Mucosa of rectum (tissue), 2 donors: ENCODE results near the gene WDR38.

Experiments
- H3K27ac ChIP-seq, 2 donors: one replicate each; pipeline ENCODE4 v1.7.0; 2013; ENCODE audit warnings: inconsistent platforms in 2 of 2, low read depth in 2 of 2, low read length in 2 of 2
- H3K27me3 ChIP-seq, 2 donors: one replicate each; pipeline ENCODE4 v1.7.0; 2013; ENCODE audit warnings: low read length in 2 of 2; ENCODE audit not compliant: control insufficient read depth in 2 of 2, insufficient read depth in 2 of 2
- H3K36me3 ChIP-seq, 2 donors: one replicate each; pipeline ENCODE4 v1.7.0; 2013; ENCODE audit warnings: low read length in 2 of 2; ENCODE audit not compliant: control insufficient read depth in 2 of 2, insufficient read depth in 2 of 2
- H3K4me1 ChIP-seq, 2 donors: one replicate each; pipeline ENCODE4 v1.7.0; 2013; ENCODE audit warnings: low read length in 2 of 2, mild to moderate bottlenecking in 1 of 2; ENCODE audit not compliant: control insufficient read depth in 2 of 2, insufficient read depth in 2 of 2
- H3K4me3 ChIP-seq, 2 donors: one replicate each; pipeline ENCODE4 v1.7.0; 2013; ENCODE audit warnings: low read length in 2 of 2
- H3K9ac ChIP-seq, 2 donors: one replicate each; pipeline ENCODE4 v1.7.0; 2013; ENCODE audit warnings: low read length in 2 of 2, low read depth in 1 of 2, mild to moderate bottlenecking in 1 of 2
- H3K9me3 ChIP-seq, 2 donors: one replicate each; pipeline ENCODE4 v1.7.0; 2013; ENCODE audit warnings: low read length in 2 of 2; ENCODE audit not compliant: control insufficient read depth in 2 of 2
- donor health status: healthy.
- donor health status: Normal muscosa, but diverticular disease.

Gene WDR38

DNA sequence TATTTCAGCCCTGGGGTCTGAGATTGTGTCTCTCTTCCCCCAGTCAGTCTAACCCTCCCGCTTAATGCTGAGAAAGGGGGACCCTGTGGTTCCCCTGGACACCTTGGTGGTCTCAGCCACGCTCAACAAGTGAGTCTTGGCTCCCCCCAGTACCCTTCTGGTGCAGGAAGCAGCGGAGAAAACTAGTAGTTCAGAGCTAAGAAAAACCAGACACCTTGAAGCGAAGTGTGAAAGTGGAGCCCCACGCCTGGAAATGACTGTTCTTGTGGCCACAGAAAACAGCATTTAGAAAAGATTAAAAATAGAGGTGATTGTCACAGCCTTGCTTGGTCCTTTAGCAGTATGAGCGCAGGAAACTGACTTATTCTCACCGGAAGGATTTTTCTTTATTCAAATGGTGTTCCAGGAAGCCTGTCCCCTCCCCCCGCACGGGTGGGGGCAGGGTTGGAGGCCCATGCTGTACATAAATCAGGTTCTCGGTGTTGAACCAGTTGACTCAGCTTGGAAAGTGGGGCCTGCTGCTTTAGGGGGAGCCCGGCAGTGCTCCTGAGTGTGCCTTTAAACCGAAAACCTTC lies 16.8 kb downstream of the WDR38 start:
- H3K4me3 ChIP-seq, result peak overlapping the region; percentile 88 to 94
- no peaks in the 10 kb centered on the region for H3K27me3 ChIP-seq
- peak overlapping the region; percentile 94 to 95 for H3K27ac ChIP-seq
- H3K4me1 ChIP-seq, result peaks cover 22 to 27% of the 10 kb centered on the region in 2 donors
- H3K36me3 ChIP-seq, result peaks cover 16 to 19% of the 10 kb centered on the region in 2 donors
- no peaks in the 10 kb centered on the region for H3K9me3 ChIP-seq
- peak overlapping the region; percentile 84 to 96 for H3K9ac ChIP-seq

DNA sequence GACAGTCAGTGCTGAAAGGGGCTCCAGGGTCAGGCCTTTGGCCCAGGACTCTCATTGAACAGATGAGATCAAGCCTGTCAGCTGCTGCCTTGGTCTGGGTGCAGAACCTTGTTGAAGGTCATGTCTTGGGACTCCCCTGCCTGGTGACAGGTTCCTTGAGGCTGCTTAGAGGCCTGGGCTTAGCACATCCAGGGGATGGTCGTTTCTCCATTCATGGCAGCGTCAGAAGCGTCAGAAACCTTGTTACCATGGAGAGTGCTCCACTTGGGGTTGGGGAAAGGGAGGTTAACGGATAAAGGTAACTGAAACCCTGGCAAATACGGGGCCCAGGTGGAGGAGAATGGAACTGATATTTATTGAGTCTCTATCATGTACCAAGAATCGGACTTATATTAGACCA lies 17.5 kb downstream of the WDR38 start:
- H3K27me3 ChIP-seq, result no peaks in the 10 kb centered on the region
- peak overlapping the region; percentile 34 to 95 for H3K27ac ChIP-seq
- H3K9ac ChIP-seq, result peak overlapping the region; percentile 84 to 96
- H3K4me3 ChIP-seq, result peak overlapping the region; percentile 88 to 94
- peaks cover 22 to 27% of the 10 kb centered on the region in 2 donors for H3K4me1 ChIP-seq
- peaks cover 22 to 26% of the 10 kb centered on the region in 2 donors for H3K36me3 ChIP-seq
- no peaks in the 10 kb centered on the region for H3K9me3 ChIP-seq

DNA sequence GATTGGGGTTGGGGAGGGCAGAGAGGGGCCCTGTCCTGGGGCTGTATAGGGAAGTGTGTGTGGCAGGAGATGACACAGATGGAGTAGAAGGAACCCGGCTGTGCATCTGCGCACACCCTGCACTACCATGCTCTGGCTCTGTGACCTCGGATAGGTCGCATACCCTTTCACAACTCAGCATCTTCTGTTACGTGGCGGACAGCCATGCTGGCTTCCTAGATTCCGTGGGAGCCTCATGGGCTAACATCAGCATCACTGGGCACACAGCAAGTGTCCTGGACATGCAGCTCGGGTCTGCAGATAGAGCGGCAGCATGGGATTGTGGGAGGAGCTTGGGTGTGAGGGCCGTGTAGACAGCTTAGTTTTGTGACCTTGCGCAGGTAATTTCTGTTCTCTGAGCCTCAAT lies 17.9 kb downstream of the WDR38 start:
- Histone ChIP-seq H3K4me1 (peaks cover 22 to 27% of the 10 kb centered on the region in 2 donors), H3K4me3 (peak overlapping the region; percentile 19 to 94), H3K27me3 (no peaks in the 10 kb centered on the region), H3K36me3 (peaks cover 25 to 28% of the 10 kb centered on the region in 2 donors), H3K27ac (peak overlapping the region in 1 of 2 donors; percentile 95), H3K9ac (peak overlapping the region in 1 of 2 donors; percentile 84), H3K9me3 (no peaks in the 10 kb centered on the region)

DNA sequence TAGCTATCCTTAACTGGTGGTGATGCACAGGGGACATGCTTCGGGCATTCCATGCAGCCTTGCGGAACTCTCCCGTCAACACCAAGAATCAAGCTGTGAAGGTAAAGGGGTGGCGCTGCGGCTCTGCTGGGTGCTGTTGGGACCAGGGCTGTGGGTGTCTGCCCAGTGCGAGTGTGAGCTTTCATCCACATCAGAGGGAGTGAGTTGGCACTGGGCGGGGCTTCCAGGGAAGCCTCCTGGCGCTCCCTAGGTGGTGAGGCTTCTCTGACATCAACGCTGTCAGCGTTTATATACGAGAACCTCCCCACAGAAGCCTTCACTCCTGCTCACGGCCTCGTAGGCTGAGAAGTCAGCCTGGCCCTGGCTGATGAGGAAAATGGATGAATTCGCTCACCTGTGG lies 20.4 kb downstream of the WDR38 start:
- Histone ChIP-seq H3K9ac (no peak overlapping the region), H3K36me3 (peaks cover 43 to 52% of the 10 kb centered on the region in 2 donors), H3K4me1 (peaks cover 14 to 20% of the 10 kb centered on the region in 2 donors), H3K27me3 (no peaks in the 10 kb centered on the region), H3K27ac (no peak overlapping the region), H3K4me3 (no peak overlapping the region), H3K9me3 (no peaks in the 10 kb centered on the region)

DNA sequence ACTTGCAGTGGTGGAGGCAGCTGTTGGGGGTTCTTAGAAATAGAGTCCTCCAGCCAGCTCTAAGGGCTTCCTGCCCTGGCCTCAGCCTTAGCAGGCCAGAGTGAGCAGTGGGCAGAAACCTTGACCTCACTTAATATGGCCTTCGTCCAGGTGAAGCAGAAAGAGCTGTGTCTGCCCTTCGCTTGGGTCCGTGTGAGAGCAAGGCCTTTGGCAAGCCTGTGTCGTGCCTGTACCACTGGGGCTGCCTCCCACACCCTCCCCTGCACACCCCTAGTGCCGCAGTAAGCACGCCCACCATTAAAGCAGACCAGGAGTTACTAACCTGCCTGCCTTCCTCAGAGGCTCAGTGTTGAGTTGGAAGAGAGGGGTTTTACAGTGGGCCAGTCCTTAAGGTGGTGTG lies 22.2 kb downstream of the WDR38 start:
- Histone ChIP-seq H3K4me3 (no peak overlapping the region), H3K9me3 (no peaks in the 10 kb centered on the region), H3K27ac (no peak overlapping the region), H3K9ac (no peak overlapping the region), H3K36me3 (peaks cover 48 to 68% of the 10 kb centered on the region in 2 donors), H3K4me1 (peaks cover 11 to 12% of the 10 kb centered on the region in 2 donors), H3K27me3 (no peaks in the 10 kb centered on the region)

DNA sequence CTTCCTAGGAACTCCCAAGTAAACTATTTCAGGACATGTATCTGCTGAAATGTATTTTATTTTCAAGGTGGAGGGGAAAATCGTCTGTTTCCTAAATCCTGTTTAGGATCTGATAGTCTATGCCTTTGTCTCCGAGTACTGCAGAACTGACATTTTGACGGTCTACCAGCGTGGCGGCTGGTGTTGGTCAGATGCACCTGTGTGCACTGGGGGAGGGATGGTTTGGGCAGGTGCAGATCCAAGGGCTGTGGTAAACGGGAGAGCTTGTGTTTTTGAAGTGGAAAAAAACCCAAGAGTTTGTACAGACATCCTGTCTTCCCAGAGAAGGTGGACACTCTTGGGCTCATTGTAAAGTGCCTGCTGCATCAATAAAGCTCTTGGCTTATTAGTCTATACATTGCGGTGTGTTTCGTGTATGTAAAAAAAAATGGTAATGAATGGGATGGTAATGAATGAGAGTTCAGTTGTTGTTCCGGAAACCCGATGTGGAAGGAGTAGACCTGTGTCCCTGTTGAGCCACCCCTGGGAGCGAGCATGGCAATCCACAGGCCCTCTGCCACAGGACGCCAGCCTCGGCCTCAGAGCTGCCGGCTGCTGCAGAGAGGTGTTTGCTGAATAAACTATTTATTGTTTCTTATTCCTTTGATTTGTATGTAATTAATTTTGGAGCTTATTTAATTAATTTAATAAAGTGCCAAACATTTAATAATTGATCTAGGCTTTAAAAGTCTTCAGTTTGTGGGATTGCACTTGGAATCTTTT lies 23.9 kb downstream of the WDR38 start:
- H3K4me1 ChIP-seq, result peaks cover 0 to 4% of the 10 kb centered on the region in 2 donors
- peaks cover 62 to 82% of the 10 kb centered on the region in 2 donors for H3K36me3 ChIP-seq
- H3K4me3 ChIP-seq, result no peak overlapping the region
- H3K27ac ChIP-seq, result no peak overlapping the region
- no peaks in the 10 kb centered on the region for H3K27me3 ChIP-seq
- H3K9ac ChIP-seq, result no peak overlapping the region
- no peaks in the 10 kb centered on the region for H3K9me3 ChIP-seq

DNA sequence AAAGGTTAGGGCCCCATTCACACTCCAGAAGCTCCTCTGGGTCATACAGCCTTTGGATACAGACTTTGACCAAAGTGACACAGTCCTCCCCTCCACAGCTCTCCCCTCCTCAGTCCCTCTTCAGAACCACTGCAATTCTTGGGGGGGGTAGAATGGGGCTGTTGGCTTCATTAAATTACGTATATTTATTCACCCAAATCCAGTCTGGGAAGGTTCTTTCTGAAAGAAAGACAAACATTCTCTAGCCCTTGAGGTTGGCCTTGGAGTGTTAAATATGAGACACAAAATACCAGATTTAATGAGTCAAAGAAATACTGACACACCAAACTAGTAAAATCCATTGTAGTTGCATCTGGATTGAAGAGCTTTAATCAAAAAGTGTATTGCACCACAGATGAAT lies 24.8 kb downstream of the WDR38 start:
- Histone ChIP-seq H3K4me1 (no peaks in the 10 kb centered on the region), H3K9me3 (no peaks in the 10 kb centered on the region), H3K27me3 (no peaks in the 10 kb centered on the region), H3K4me3 (no peak overlapping the region), H3K9ac (no peak overlapping the region), H3K27ac (no peak overlapping the region), H3K36me3 (peaks cover 65 to 85% of the 10 kb centered on the region in 2 donors)

DNA sequence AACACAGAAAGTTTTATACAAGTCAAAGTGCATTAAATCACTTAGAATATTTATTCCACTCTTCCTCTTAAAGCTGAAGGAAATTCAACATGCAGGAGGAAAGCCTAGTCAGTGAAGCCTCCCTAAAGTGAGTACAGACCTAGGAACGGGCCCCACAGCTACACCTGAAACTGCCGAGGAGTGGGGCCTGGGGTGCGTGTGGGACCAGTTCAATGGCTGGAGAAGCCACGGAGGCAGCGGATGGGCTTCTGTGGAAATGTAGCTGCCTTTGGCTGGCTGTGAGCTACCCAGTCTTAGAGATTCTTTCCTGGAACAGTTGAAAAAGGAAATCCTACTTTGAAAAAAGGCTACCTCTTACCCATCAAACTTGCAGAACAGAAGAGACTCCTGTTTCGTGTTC lies 25.3 kb downstream of the WDR38 start:
- H3K9ac ChIP-seq, result no peak overlapping the region
- no peaks in the 10 kb centered on the region for H3K27me3 ChIP-seq
- H3K27ac ChIP-seq, result no peak overlapping the region
- no peak overlapping the region for H3K4me3 ChIP-seq
- H3K4me1 ChIP-seq, result no peaks in the 10 kb centered on the region
- H3K36me3 ChIP-seq, result peaks cover 60 to 81% of the 10 kb centered on the region in 2 donors
- H3K9me3 ChIP-seq, result no peaks in the 10 kb centered on the region

DNA sequence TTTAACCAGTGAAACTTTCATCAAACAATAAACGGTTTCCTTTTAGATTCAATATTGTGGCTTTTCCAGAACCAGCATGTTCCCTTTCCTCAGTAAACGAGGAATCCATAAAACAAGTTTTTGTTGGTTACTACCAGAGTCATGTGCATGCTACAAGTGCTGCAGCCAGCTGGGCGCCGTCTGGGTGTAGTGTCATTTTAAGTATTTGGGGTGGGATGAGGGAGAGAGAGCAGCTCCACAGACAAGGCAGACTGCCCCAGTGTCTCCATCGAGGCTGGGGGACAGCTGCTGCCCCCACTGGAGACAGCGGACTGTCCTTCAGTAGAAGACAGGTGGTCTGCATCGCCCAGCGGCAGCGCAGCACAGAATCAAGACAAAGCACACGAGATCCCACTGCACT lies 26.0 kb downstream of the WDR38 start:
- no peak overlapping the region for H3K27ac ChIP-seq
- H3K9me3 ChIP-seq, result no peaks in the 10 kb centered on the region
- H3K4me1 ChIP-seq, result no peaks in the 10 kb centered on the region
- peaks cover 56 to 76% of the 10 kb centered on the region in 2 donors for H3K36me3 ChIP-seq
- no peaks in the 10 kb centered on the region for H3K27me3 ChIP-seq
- H3K4me3 ChIP-seq, result no peak overlapping the region
- H3K9ac ChIP-seq, result no peak overlapping the region

DNA sequence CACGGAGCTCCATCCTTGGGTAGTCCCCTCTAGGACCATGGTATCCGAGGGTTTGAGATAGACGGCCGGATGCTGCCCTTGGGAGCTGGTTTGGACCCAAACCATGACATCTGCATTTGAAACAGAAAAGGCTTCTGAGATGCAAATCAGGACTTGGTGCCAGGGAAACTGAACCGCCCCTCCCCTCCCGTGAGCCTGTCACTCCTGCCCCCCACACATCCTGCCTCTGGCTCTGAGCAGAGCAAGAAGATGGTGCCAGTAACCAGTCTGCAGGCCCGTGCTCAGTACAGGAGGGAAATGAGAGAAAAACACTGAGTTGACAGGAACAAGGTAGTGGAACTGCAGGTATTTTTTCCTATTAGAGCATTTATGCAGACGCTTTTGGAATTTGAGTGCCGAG lies 27.2 kb downstream of the WDR38 start:
- H3K9ac ChIP-seq, result no peak overlapping the region
- peaks cover 51 to 69% of the 10 kb centered on the region in 2 donors for H3K36me3 ChIP-seq
- H3K27ac ChIP-seq, result no peak overlapping the region
- no peaks in the 10 kb centered on the region for H3K9me3 ChIP-seq
- no peak overlapping the region for H3K4me3 ChIP-seq
- H3K27me3 ChIP-seq, result no peaks in the 10 kb centered on the region
- no peaks in the 10 kb centered on the region for H3K4me1 ChIP-seq
